ENCODE measurements around the gene SPAG17.

The SPAG17 gene

DNA sequence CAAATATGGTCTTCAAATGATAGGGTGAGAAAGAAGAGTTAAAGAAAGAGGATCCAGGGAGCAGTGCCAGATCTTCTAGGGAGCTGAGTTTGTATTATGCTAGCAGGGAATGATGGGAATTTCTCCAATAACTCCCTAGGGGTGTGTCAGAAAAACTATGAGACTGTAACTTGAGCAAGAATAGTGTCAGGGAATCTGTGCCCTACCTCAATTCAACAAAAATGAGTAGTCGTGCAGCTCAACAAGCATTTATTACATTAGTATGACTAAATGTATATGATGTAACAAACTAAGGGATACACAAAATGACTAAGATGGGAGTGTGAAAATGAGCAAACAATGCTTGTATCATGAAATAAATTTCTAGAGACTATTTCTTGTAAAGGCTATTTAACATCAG, 24.2 kb downstream of the SPAG17 start:
- no peak for DNase-seq (ENCODE audit: low read depth)

GRCh38 chr1:118159569-118159968, 25.5 kb downstream of the SPAG17 start:
- DNase-seq (ENCODE audit: low read depth) = no peak

DNA sequence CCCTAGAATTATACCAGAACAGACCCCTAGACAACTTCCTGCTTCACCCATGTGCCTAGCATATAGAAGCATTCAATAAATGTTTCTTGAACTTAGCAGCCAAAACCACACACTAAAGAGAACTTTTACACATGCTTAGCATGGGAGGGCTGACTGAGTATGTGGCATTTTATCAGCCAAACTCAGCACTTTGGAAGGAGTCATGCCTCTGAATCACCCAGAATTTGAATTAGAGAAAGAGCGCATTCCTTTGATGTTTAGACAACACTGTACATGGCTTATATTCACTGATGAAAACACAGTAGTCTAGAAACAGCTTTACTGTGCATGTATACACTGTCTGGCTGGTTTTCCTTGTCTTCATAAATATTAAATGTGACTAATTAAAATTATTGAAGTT, 26.1 kb downstream of the SPAG17 start:
- peak; percentile 67 for DNase-seq (ENCODE audit: low read depth)

GRCh38 chr1:118157506-118157905, 27.5 kb downstream of the SPAG17 start:
- no peak for DNase-seq (ENCODE audit: low read depth)

- no peak for DNase-seq (ENCODE audit: low read depth)
These were observed 29.9 kb downstream of the SPAG17 start for GRCh38 chr1:118155106-118155505.

DNA sequence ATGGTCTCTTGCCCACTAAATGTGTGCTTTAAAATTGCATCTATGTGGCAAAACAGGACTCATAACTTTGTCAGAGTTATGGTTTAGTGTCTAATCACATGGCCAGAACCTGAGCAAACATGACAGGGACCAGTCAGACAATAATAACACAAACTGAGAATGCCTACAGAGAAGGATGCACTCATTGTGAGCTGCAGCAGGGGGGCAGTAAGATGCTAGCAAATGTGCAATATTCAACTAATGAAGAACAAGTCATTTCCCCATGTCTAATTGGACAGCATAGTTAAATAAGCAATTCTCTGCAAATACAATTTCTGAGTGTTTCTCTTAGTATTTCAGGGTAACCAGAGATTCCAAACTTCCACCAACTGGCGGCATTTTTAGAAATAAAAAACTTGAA, 30.8 kb downstream of the SPAG17 start:
- DNase-seq (ENCODE audit: low read depth) = no peak

GRCh38 chr1:118151312-118151937, 33.6 kb downstream of the SPAG17 start:
- peak; percentile 39 for DNase-seq (ENCODE audit: low read depth)

DNA sequence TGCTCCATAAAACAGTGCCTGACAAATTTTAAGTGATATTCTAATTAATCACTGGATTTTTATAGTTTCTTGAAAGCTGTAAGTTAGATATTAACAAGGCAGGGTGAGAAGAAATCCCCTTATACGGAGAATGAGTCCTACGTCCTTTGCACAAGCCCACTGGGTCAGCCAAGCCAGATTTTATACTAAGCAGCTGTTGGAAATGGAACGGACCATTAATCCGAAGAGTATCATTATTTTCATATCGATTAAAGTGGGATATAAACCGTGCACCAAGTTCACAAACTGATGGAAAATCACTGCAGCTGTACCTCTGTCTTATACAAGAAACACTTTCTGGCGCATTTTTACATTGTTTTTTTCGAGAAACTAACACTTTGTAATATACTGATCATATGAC, 35.2 kb downstream of the SPAG17 start:
- no peak for DNase-seq (ENCODE audit: low read depth)

DNA sequence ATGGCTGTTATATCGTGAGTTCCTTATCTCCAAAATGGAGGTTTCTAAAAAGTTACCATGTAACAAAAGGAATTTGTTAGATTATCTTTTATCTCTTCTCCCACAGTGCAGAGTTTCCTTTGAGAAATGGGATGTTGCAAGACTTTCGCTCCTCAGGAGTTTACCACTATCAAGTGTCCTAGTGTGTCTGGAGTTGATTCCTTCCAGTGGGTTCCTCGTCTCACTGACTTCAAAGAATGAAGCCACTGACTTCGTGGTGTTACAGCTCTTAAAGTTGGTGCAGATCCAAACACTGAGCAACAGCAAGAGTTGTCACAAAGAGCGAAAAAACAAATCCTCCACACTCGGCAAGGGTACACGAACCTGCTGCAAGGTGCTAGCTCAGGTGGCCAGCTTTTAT, 37.0 kb downstream of the SPAG17 start:
- no peak for DNase-seq (ENCODE audit: low read depth)

- DNase-seq (ENCODE audit: low read depth) = peak; percentile 62
These were observed 37.5 kb downstream of the SPAG17 start for GRCh38 chr1:118147522-118147921.

DNA sequence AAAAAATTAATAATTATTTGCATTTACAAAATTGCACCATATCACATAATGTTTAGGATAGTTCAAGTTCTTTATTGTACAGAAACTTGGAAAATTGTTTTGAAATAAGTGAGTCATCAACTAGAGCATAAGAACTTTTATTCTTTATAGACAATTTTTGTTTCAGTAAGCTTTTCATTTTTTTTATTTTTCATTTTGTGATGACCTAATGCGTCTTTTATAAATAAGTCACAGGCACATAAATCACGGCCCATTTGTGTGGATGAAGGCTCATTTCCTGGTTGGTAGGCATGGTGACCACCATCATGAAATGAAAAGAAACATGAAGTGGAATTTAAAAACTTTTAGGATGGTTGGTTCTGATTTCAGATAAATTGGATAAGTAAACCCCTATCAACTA, 39.3 kb downstream of the SPAG17 start:
- DNase-seq (ENCODE audit: low read depth) = no peak

DNA sequence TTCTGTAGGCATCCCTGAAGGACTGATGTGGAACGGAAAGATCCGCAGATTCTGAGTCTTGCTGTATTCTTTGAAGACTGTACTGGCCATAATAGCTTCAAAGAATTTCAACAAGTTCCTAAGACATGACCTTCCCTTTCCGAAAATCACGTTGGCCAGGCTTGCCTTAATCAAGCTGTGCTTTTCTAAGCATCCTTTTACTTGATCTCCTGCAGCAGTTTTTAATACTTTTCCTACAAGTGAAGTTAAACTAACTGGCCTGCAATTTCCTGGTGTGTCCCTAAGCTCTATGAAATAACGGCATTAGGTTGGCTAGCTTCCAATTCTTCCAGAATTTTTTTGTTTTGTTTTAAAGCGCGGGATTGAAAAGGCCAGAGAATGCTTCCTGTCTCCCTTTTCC, 40.3 kb downstream of the SPAG17 start:
- DNase-seq (ENCODE audit: low read depth) = no peak

- no peak for DNase-seq (ENCODE audit: low read depth)
These were observed 41.2 kb downstream of the SPAG17 start for GRCh38 chr1:118143831-118144230.

- DNase-seq (ENCODE audit: low read depth) = no peak
These were observed 41.9 kb downstream of the SPAG17 start for GRCh38 chr1:118143121-118143520.

- DNase-seq (ENCODE audit: low read depth) = no peak
These were observed 42.5 kb downstream of the SPAG17 start for GRCh38 chr1:118142546-118142945.

- DNase-seq (ENCODE audit: low read depth) = no peak
These were observed 47.1 kb downstream of the SPAG17 start for GRCh38 chr1:118137900-118138299.

DNA sequence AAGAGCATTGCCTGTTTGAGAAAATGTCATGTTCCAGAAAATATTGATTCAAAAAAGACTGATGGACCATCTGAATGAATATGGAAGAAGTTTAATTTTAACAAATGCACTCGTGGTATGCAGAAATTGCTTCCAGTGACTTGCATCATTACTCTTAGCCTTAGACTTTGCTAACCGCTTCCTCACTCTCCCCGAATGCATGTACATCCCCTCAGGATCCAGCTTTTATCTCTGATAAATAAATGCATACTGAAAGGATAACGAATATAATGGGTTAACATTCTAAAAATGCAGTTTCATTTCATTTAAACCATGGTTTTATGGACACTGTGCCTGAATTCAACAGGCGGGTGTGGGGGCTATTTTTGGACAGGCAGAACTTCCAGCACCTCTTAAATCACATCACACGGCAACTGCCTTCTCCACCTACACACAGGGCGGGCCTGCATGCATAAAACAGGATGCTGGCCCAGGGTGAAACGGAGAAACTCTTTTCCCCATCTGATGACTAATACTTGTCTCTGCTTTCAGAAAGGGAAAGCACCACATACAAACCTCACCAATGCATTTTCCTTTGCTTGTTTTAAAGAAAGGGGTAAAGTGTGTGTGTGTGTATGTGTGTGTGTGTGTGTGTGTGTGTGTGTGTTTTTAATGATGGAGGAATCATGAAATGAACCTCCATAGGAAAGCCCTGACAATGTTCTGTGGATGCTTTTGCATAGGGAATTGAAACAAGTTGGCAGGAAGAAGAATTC, 48.7 kb downstream of the SPAG17 start:
- no peak for DNase-seq (ENCODE audit: low read depth)

- DNase-seq (ENCODE audit: low read depth) = no peak
These were observed 53.0 kb downstream of the SPAG17 start for GRCh38 chr1:118132000-118132399.

- DNase-seq (ENCODE audit: low read depth) = no peak
These were observed 56.3 kb downstream of the SPAG17 start for GRCh38 chr1:118128761-118129160.

DNA sequence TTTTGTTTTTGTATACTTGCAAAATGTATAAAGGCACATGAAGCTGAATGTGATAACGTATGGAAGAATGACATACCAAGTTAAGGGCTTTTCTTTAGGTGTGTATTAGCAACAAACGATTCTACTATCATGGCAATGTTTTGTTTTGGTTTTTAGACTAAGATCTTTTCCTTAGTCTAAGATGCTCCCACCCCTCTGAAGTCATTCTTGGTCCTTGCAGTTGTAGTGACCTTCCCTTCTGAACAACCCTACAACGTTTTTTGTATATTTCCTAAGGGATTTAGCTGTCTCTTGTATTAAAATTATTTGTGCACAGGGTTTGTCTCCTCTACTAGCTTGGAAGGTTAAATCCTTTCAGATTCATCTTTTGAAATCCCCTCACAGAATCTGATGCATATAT, 61.0 kb downstream of the SPAG17 start:
- DNase-seq (ENCODE audit: low read depth) = no peak

GRCh38 chr1:118123116-118123839, 61.8 kb downstream of the SPAG17 start:
- no peak for DNase-seq (ENCODE audit: low read depth)

DNA sequence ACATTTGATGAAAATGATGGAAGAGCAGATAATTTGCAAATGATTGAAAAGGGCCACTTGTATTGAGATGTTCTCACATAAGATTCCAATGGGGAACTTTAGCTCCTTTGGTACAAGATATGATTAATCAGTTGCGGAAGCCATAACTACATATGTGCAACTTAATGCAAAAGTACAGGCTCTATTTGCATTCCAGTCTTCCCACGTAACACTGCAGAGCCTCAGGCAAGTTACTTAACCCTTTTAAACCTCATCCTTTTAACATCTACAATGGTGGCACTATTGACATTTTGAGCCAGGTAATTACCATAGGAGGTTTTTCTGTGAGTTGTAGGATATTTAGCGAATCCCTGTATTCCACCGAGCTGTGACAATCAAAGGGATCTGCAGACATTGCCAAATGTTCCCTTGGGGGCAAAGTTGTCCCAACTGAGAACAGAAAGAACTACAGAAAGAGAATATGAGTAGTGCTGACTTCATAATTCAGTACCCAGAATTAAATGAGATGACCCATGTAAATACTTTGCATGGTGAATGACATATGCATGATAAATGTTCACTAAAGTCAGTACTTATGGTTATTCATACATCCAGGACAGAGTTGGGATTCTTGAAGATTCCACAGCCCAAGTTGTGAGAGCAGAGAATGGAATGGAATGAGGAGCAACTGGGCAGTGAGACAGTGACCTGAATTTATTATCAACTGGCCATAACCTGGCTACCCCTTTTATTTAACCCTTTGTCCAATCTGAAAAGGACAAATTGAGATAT, 62.6 kb downstream of the SPAG17 start:
- no peak for DNase-seq (ENCODE audit: low read depth)
